SK-N-SH (cell line): ENCODE results near the gene PLD1. TPM values are rescaled to one million over a fixed set of nuclear protein-coding genes. Genes with fewer than 3 reads are reported as not detected.

ENCODE experiments used
- CTCF ChIA-PET: fragments of 300-600, 350-600 bp; formaldehyde crosslinking; extraction: SDS; loops from one replicate; lab custom pipeline; 2021; lab: Yijun Ruan, JAX
- POLR2A ChIA-PET: fragments of 350-600 bp; sonication (Branson Sonifier 250); formaldehyde crosslinking; extraction: SDS; loops from one replicate; lab custom pipeline; 2020; ENCODE audit warnings: antibody characterized with exemption, inconsistent platforms; lab: Yijun Ruan, JAX
- DNase-seq: peaks from one replicate; pipeline ENCODE4 v3.0.0; 2012
- H2AFZ ChIP-seq: fragments of 200-600 bp; sonication (generic); 2 replicates; pipeline ENCODE4 v1.8.1; 2016; ENCODE audit warnings: antibody characterized with exemption, mild to moderate bottlenecking, low read depth
- H3F3A ChIP-seq: fragments of 200-600 bp; sonication (generic); replicated peaks from 2 replicates; pipeline ENCODE3; 2016; ENCODE audit warnings: antibody characterized with exemption, mild to moderate bottlenecking; ENCODE audit not compliant: insufficient read depth
- H3K27ac ChIP-seq, 2 experiments: fragments of 200-500 bp in 1 of 2; fragments of 200-600 bp in 1 of 2; sonication (Bioruptor generic) in 1 of 2; sonication (generic), shearing (Covaris generic) in 1 of 2; 2 replicates each; pipeline versions ENCODE4 v1.5.1 to v1.6.1; 2014 to 2016; ENCODE audit warnings: low read depth in 2 of 2, inconsistent platforms in 1 of 2, low read length in 1 of 2, mild to moderate bottlenecking in 1 of 2, mixed read lengths in 1 of 2
- H3K27me3 ChIP-seq: fragments of 200-600 bp; sonication (generic), shearing (Covaris generic); 2 replicates; pipeline ENCODE4 v1.6.1; 2016; ENCODE audit warnings: mixed run types; ENCODE audit not compliant: insufficient read depth
- H3K36me3 ChIP-seq, 2 experiments: fragments of 200-500 bp in 1 of 2; fragments of 200-600 bp in 1 of 2; sonication (Bioruptor generic) in 1 of 2; sonication (generic) in 1 of 2; replicated peaks in 1 of 2; 2 replicates each; pipeline versions ENCODE3 to v1.5.1; 2014 to 2016; ENCODE audit warnings: low read length in 1 of 2, mild to moderate bottlenecking in 1 of 2; ENCODE audit not compliant: insufficient read depth in 2 of 2, control insufficient read depth in 1 of 2
- H3K4me1 ChIP-seq, 2 experiments: fragments of 200-500 bp in 1 of 2; fragments of 200-600 bp in 1 of 2; sonication (Bioruptor generic) in 1 of 2; sonication (generic), shearing (Covaris generic) in 1 of 2; 2 replicates each; pipeline versions ENCODE4 v1.5.1 to v1.6.1; 2014 to 2016; ENCODE audit warnings: low read depth in 1 of 2, low read length in 1 of 2, mixed run types in 1 of 2; ENCODE audit not compliant: insufficient read depth in 2 of 2, control insufficient read depth in 1 of 2
- H3K4me2 ChIP-seq: fragments of 200-600 bp; sonication (generic), shearing (Covaris generic); 2 replicates; pipeline ENCODE4 v1.6.1; 2017; ENCODE audit warnings: mixed run types
- H3K4me3 ChIP-seq, 2 experiments: fragments of 200-500 bp in 1 of 2; fragments of 200-600 bp in 1 of 2; sonication (Bioruptor generic) in 1 of 2; sonication (generic), shearing (Covaris generic) in 1 of 2; 2 replicates each; pipeline versions ENCODE4 v1.5.1 to v1.8.1; 2014 to 2016; ENCODE audit warnings: low read depth in 2 of 2, inconsistent platforms in 1 of 2, low read length in 1 of 2, mild to moderate bottlenecking in 1 of 2, mixed read lengths in 1 of 2, moderate library complexity in 1 of 2
- H3K79me2 ChIP-seq: fragments of 200-600 bp; sonication (generic); 2 replicates; pipeline ENCODE4 v1.8.1; 2017; ENCODE audit warnings: mild to moderate bottlenecking; ENCODE audit not compliant: insufficient read depth
- H3K9ac ChIP-seq: fragments of 200-600 bp; sonication (generic); 2 replicates; pipeline ENCODE4 v1.6.1; 2017; ENCODE audit warnings: mixed run types
- H3K9me2 ChIP-seq: fragments of 200-600 bp; sonication (generic); 2 replicates; pipeline ENCODE4 v1.6.1; 2017; ENCODE audit warnings: mixed run types
- H3K9me3 ChIP-seq: fragments of 200-600 bp; sonication (generic); 2 replicates; pipeline ENCODE4 v1.6.1; 2017; ENCODE audit warnings: mixed run types, mild to moderate bottlenecking, moderate library complexity
- H4K20me1 ChIP-seq: fragments of 200-600 bp; sonication (generic); 2 replicates; pipeline ENCODE4 v1.6.1; 2017; ENCODE audit warnings: mild to moderate bottlenecking, mixed run types; ENCODE audit not compliant: insufficient read depth
- CHD2 ChIP-seq: fragments of 150-350 bp; IDR thresholded peaks from 2 replicates; pipeline ENCODE4 v1.6.1; 2018; ENCODE audit warnings: low read length; ENCODE audit not compliant: partially characterized antibody
- ELF1 ChIP-seq: IDR thresholded peaks from 2 replicates; pipeline ENCODE4 v1.4.0; 2012
- FOSL2 ChIP-seq: IDR thresholded peaks from 2 replicates; pipeline ENCODE4 v1.4.0; 2012; ENCODE audit warnings: low read depth, mild to moderate bottlenecking, moderate library complexity, borderline replicate concordance
- FOXM1 ChIP-seq: IDR thresholded peaks from 2 replicates; pipeline ENCODE4 v1.4.0; 2012; ENCODE audit warnings: low read depth, mild to moderate bottlenecking
- GATA2 ChIP-seq: sonication (generic); formaldehyde crosslinking; IDR thresholded peaks from 2 replicates; pipeline ENCODE4 v1.5.0; 2020; ENCODE audit warnings: mild to moderate bottlenecking, missing genetic modification reagents
- JUND ChIP-seq: IDR thresholded peaks from 2 replicates; pipeline ENCODE4 v1.4.0; 2012
- NFIC ChIP-seq: IDR thresholded peaks from 2 replicates; pipeline ENCODE4 v1.4.0; 2012; ENCODE audit warnings: borderline replicate concordance
- RAD21 ChIP-seq: IDR thresholded peaks from 2 replicates; pipeline ENCODE4 v1.6.1; 2012; ENCODE audit warnings: mild to moderate bottlenecking, low read length
- RFX5 ChIP-seq: IDR thresholded peaks from 2 replicates; pipeline ENCODE4 v1.6.1; 2012; ENCODE audit warnings: mild to moderate bottlenecking, improper control_type of control experiment, low read length
- RXRA ChIP-seq: IDR thresholded peaks from 2 replicates; pipeline ENCODE4 v1.4.0; 2012; ENCODE audit warnings: low read depth, mild to moderate bottlenecking, borderline replicate concordance
- SMC3 ChIP-seq: IDR thresholded peaks from 2 replicates; pipeline ENCODE4 v1.6.1; 2012; ENCODE audit warnings: low read depth, low read length, improper control_type of control experiment
- TAF1 ChIP-seq: IDR thresholded peaks from 2 replicates; pipeline ENCODE4 v1.6.1; 2012; ENCODE audit warnings: low read depth, mild to moderate bottlenecking, low read length, moderate library complexity, borderline replicate concordance
- TCF12 ChIP-seq: IDR thresholded peaks from 2 replicates; pipeline ENCODE4 v1.4.0; 2012
- YY1 ChIP-seq: IDR thresholded peaks from 2 replicates; pipeline ENCODE4 v1.4.0; 2012; ENCODE audit warnings: low read depth, mild to moderate bottlenecking
- WGBS: methylation state at CpG from one replicate; pipeline ENCODE4 v1.1.6; 2017; ENCODE audit warnings: low lambda C conversion rate; 5-methylcytosine and 5-hydroxymethylcytosine counted together
- polyA plus RNA-seq, 3 experiments: library from polyadenylated mRNA; depleted of rRNA; stranded (reverse); fragments of >200 nt; gene quantifications; 2 replicates each; pipeline ENCODE4 v1.2.3, GENCODE V29; 2012
- TF ChIP-seq, protein P1 (sequence below): fragments of 150-350 bp; IDR thresholded peaks from 2 replicates; pipeline ENCODE4 v1.6.1; 2017; ENCODE audit warnings: antibody characterized with exemption, low read length, low read depth, borderline replicate concordance
- TF ChIP-seq, protein P2 (sequence below): fragments of 150-350 bp; IDR thresholded peaks from 2 replicates; pipeline ENCODE4 v1.6.1; 2016; ENCODE audit warnings: mild to moderate bottlenecking, low read depth, low read length
- TF ChIP-seq, protein P3 (sequence below): fragments of 200-600 bp; sonication (generic); IDR thresholded peaks from 2 replicates; pipeline ENCODE4 v1.6.1; 2017; ENCODE audit warnings: antibody characterized with exemption, mild to moderate bottlenecking, moderate library complexity
- TF ChIP-seq, protein P4 (sequence below): IDR thresholded peaks from 2 replicates; pipeline ENCODE4 v1.4.0; 2012; ENCODE audit warnings: low read depth, borderline replicate concordance

The PLD1 gene
- polyA plus RNA-seq, 1 of the 3 experiments (the other 2 are of a cell fraction), result 6.2 TPM

DNA sequence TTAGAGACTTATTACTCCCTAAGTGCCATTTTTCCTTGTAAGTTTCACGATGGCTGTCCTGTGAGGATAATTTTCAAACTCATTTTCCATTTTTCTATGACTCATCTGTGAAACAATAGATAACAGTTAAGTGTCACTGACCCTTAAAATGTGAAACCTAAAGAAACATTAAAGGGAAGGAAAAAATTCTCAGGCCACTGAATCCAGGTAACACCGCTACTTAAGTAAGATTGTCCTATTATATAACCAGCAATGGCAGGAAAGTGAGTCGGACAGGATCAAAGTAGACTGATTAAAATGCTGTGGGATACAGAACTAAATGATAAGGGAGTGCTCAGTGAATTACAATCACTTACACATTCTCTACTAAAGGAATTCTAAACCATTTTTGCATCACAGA, 12.4 kb downstream of the PLD1 start:
- Histone ChIP-seq H4K20me1 (no peaks in the 10 kb centered on the region), H2AFZ (no peak overlapping the region), H3K4me1 (peaks cover 0 to 9% of the 10 kb centered on the region in 2 experiments; a peak in 1 of 4 replicates), H3K9me3 (no peaks in the 10 kb centered on the region), H3K4me2 (no peak overlapping the region), H3K9ac (no peak overlapping the region; the same call in 1 of the 2 replicates), H3F3A (no peaks in the 10 kb centered on the region), H3K79me2 (no peaks in the 10 kb centered on the region), H3K9me2 (no peaks in the 10 kb centered on the region), H3K4me3 (no peak overlapping the region), H3K27me3 (no peaks in the 10 kb centered on the region), H3K36me3 (no peaks in the 10 kb centered on the region), H3K27ac (no peak overlapping the region)
- TF ChIP-seq RAD21 (no peak), SMC3 (no peak), ELF1 (no peak), YY1 (no peak), FOXM1 (no peak), NFIC (no peak), RFX5 (no peak), FOSL2 (peak; percentile 23; the same call in 1 of the 2 replicates), TAF1 (no peak), CHD2 (no peak), JUND (peak; percentile 15; the same call in 1 of the 2 replicates), TCF12 (no peak)
- TF ChIP-seq, protein P1, sequence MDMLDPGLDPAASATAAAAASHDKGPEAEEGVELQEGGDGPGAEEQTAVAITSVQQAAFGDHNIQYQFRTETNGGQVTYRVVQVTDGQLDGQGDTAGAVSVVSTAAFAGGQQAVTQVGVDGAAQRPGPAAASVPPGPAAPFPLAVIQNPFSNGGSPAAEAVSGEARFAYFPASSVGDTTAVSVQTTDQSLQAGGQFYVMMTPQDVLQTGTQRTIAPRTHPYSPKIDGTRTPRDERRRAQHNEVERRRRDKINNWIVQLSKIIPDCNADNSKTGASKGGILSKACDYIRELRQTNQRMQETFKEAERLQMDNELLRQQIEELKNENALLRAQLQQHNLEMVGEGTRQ, result no peak
- TF ChIP-seq, protein P2, sequence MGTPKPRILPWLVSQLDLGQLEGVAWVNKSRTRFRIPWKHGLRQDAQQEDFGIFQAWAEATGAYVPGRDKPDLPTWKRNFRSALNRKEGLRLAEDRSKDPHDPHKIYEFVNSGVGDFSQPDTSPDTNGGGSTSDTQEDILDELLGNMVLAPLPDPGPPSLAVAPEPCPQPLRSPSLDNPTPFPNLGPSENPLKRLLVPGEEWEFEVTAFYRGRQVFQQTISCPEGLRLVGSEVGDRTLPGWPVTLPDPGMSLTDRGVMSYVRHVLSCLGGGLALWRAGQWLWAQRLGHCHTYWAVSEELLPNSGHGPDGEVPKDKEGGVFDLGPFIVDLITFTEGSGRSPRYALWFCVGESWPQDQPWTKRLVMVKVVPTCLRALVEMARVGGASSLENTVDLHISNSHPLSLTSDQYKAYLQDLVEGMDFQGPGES, result no peak
- TF ChIP-seq, protein P3, sequence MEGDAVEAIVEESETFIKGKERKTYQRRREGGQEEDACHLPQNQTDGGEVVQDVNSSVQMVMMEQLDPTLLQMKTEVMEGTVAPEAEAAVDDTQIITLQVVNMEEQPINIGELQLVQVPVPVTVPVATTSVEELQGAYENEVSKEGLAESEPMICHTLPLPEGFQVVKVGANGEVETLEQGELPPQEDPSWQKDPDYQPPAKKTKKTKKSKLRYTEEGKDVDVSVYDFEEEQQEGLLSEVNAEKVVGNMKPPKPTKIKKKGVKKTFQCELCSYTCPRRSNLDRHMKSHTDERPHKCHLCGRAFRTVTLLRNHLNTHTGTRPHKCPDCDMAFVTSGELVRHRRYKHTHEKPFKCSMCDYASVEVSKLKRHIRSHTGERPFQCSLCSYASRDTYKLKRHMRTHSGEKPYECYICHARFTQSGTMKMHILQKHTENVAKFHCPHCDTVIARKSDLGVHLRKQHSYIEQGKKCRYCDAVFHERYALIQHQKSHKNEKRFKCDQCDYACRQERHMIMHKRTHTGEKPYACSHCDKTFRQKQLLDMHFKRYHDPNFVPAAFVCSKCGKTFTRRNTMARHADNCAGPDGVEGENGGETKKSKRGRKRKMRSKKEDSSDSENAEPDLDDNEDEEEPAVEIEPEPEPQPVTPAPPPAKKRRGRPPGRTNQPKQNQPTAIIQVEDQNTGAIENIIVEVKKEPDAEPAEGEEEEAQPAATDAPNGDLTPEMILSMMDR, result no peak
- DNase-seq, result no peak
- ChIA-PET POLR2A (interaction anchor here (0.7 kb wide), 1 partner anchor 11 kb away, joined by 3 read pairs; no protein-coding TSS in a partner anchor), CTCF (no interaction called here)
- 82% methylated on average over 3 of the region's 3 CpGs for WGBS

DNA sequence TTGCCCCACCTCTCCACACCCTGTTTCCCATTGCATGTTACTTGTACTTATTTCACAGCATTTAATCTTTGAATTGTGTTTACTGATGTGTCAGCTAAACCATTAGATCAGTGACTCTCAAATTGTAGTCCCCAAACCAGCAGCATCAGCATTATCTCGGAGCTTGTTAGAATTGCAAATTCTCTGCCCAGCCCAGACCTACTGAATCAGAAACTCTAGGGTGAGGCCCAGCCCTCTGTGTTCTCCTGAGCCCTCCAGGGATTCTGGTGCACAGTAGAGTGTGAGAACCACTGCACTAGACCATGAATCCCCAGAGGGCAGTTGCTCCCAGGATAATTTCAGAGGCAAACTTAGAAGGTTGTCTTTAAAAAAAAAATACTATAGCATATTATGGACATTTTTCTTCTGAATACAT, 13.0 kb downstream of the PLD1 start:
- H4K20me1 ChIP-seq, result no peaks in the 10 kb centered on the region
- no peak overlapping the region for H3K4me2 ChIP-seq
- POLR2A ChIA-PET, result interaction anchor here (0.7 kb wide), 1 partner anchor 11 kb away, joined by 3 read pairs; no protein-coding TSS in a partner anchor
- no peaks in the 10 kb centered on the region for H3K27me3 ChIP-seq
- H3K36me3 ChIP-seq, result no peaks in the 10 kb centered on the region
- H3K9ac ChIP-seq, result no peak overlapping the region; the same call in 1 of the 2 replicates
- 100% methylated on average over 1 of the region's 1 CpG for WGBS
- H3K27ac ChIP-seq, result no peak overlapping the region
- H3F3A ChIP-seq, result no peaks in the 10 kb centered on the region
- no peaks in the 10 kb centered on the region for H3K79me2 ChIP-seq
- H2AFZ ChIP-seq, result no peak overlapping the region
- no peaks in the 10 kb centered on the region for H3K9me3 ChIP-seq
- no peak overlapping the region for H3K4me3 ChIP-seq
- no peak for DNase-seq
- H3K9me2 ChIP-seq, result no peaks in the 10 kb centered on the region
- CTCF ChIA-PET, result interaction anchor here (0.8 kb wide), 1 partner anchor 836 kb away, joined by 3 read pairs; no protein-coding TSS in a partner anchor
- H3K4me1 ChIP-seq, result peaks cover 0 to 10% of the 10 kb centered on the region in 2 experiments; a peak in 1 of 4 replicates
- TF ChIP-seq NFIC, result no peak
- TF ChIP-seq RXRA, result no peak
- TF ChIP-seq FOXM1, result no peak
- TF ChIP-seq, protein P4, sequence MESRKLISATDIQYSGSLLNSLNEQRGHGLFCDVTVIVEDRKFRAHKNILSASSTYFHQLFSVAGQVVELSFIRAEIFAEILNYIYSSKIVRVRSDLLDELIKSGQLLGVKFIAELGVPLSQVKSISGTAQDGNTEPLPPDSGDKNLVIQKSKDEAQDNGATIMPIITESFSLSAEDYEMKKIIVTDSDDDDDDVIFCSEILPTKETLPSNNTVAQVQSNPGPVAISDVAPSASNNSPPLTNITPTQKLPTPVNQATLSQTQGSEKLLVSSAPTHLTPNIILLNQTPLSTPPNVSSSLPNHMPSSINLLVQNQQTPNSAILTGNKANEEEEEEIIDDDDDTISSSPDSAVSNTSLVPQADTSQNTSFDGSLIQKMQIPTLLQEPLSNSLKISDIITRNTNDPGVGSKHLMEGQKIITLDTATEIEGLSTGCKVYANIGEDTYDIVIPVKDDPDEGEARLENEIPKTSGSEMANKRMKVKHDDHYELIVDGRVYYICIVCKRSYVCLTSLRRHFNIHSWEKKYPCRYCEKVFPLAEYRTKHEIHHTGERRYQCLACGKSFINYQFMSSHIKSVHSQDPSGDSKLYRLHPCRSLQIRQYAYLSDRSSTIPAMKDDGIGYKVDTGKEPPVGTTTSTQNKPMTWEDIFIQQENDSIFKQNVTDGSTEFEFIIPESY, result no peak
- no peak for TF ChIP-seq TCF12
- TF ChIP-seq FOSL2, result no peak
- TF ChIP-seq, protein P1, result no peak
- no peak for TF ChIP-seq GATA2 (CRISPR knock-in tag)
